ENCODE measurements around the gene SENP7. TPM values are rescaled to one million over a fixed set of nuclear protein-coding genes. Genes with fewer than 3 reads are reported as not detected.

SENP7 gene
- total and polyA plus RNA-seq, 2 donors from 2014 or later, result 5.4 to 28.7 TPM

DNA sequence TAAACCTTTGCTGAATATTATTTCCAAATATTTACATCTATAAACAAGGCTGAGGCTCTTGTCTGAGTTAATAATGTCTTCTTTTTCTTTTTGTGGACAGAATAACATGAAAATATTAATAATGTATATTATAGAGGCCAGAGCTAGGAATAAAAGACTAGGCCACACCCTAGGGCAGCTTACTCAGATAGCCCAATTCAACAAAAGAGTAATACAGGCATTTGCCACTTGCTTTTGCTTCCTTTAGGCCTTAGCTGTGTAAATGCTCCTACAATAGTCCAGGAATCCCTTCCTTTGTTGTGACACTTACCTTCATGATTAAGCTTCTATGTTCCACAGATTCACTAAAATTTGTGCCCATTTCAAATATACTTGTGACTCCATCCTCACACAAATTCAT lies 209.2 kb downstream of the SENP7 start:
- Histone ChIP-seq H3K27ac (ENCODE audit: low read depth in 2 of 2, low read length in 2 of 2) (no peak overlapping the region), H3K4me3 (ENCODE audit: low read length in 3 of 3) (no peak overlapping the region), H3K4me1 (ENCODE audit: control insufficient read depth in 2 of 3, insufficient read depth in 2 of 3, low read depth in 1 of 3, low read length in 3 of 3) (no peaks in the 10 kb centered on the region), H3K9me3 (ENCODE audit: control insufficient read depth in 2 of 3, insufficient read depth in 1 of 3, low read length in 3 of 3) (peaks cover 0 to 8% (median 0%) of the 10 kb centered on the region in 3 donors), H3K9ac (ENCODE audit: low read length in 3 of 3) (no peak overlapping the region), H3K27me3 (ENCODE audit: control insufficient read depth, insufficient read depth, low read length) (no peaks in the 10 kb centered on the region), H3K36me3 (ENCODE audit: control insufficient read depth in 2 of 3, insufficient read depth in 3 of 3, low read length in 3 of 3) (no peaks in the 10 kb centered on the region)
- DNase-seq (no peak), FAIRE-seq (no peak)
- intact Hi-C loops (cut with DNase I), result no loop called here
- TF ChIP-seq, protein P1, sequence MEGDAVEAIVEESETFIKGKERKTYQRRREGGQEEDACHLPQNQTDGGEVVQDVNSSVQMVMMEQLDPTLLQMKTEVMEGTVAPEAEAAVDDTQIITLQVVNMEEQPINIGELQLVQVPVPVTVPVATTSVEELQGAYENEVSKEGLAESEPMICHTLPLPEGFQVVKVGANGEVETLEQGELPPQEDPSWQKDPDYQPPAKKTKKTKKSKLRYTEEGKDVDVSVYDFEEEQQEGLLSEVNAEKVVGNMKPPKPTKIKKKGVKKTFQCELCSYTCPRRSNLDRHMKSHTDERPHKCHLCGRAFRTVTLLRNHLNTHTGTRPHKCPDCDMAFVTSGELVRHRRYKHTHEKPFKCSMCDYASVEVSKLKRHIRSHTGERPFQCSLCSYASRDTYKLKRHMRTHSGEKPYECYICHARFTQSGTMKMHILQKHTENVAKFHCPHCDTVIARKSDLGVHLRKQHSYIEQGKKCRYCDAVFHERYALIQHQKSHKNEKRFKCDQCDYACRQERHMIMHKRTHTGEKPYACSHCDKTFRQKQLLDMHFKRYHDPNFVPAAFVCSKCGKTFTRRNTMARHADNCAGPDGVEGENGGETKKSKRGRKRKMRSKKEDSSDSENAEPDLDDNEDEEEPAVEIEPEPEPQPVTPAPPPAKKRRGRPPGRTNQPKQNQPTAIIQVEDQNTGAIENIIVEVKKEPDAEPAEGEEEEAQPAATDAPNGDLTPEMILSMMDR (IDR thresholded peaks at IDR 0.05; ENCODE audit: borderline replicate concordance, extremely low read depth, insufficient read depth), result no peak

- H3K27ac ChIP-seq (ENCODE audit: low read depth in 2 of 2, low read length in 2 of 2), result no peak overlapping the region
- no peak for FAIRE-seq
- H3K36me3 ChIP-seq (ENCODE audit: control insufficient read depth in 2 of 3, insufficient read depth in 3 of 3, low read length in 3 of 3), result no peaks in the 10 kb centered on the region
- DNase-seq, result no peak
- H3K27me3 ChIP-seq (ENCODE audit: control insufficient read depth, insufficient read depth, low read length), result no peaks in the 10 kb centered on the region
- no peaks in the 10 kb centered on the region for H3K4me1 ChIP-seq (ENCODE audit: control insufficient read depth in 2 of 3, insufficient read depth in 2 of 3, low read depth in 1 of 3, low read length in 3 of 3)
- no peak overlapping the region for H3K9ac ChIP-seq (ENCODE audit: low read length in 3 of 3)
- H3K4me3 ChIP-seq (ENCODE audit: low read length in 3 of 3), result no peak overlapping the region
- peaks cover 0 to 5% (median 0%) of the 10 kb centered on the region in 3 donors for H3K9me3 ChIP-seq (ENCODE audit: control insufficient read depth in 2 of 3, insufficient read depth in 1 of 3, low read length in 3 of 3)
- TF ChIP-seq, protein P1 (IDR thresholded peaks at IDR 0.05; ENCODE audit: borderline replicate concordance, extremely low read depth, insufficient read depth), result no peak
- intact Hi-C loops (cut with DNase I), result no loop called here
These were observed 209.8 kb downstream of the SENP7 start for GRCh38 chr3:101303089-101303731.

- Histone ChIP-seq H3K27me3 (ENCODE audit: control insufficient read depth, insufficient read depth, low read length) (no peaks in the 10 kb centered on the region), H3K4me3 (ENCODE audit: low read length in 3 of 3) (no peak overlapping the region), H3K4me1 (ENCODE audit: control insufficient read depth in 2 of 3, insufficient read depth in 2 of 3, low read depth in 1 of 3, low read length in 3 of 3) (no peaks in the 10 kb centered on the region), H3K36me3 (ENCODE audit: control insufficient read depth in 2 of 3, insufficient read depth in 3 of 3, low read length in 3 of 3) (no peaks in the 10 kb centered on the region), H3K27ac (ENCODE audit: low read depth in 2 of 2, low read length in 2 of 2) (no peak overlapping the region), H3K9ac (ENCODE audit: low read length in 3 of 3) (no peak overlapping the region), H3K9me3 (ENCODE audit: control insufficient read depth in 2 of 3, insufficient read depth in 1 of 3, low read length in 3 of 3) (no peaks in the 10 kb centered on the region)
- DNase-seq (peak in 1 of 5 donors; percentile 56), FAIRE-seq (no peak)
- intact Hi-C loops (cut with DNase I), result no loop called here
- TF ChIP-seq, protein P1 (IDR thresholded peaks at IDR 0.05; ENCODE audit: borderline replicate concordance, extremely low read depth, insufficient read depth), result no peak
These were observed 212.9 kb downstream of the SENP7 start for GRCh38 chr3:101300073-101300472.

DNA sequence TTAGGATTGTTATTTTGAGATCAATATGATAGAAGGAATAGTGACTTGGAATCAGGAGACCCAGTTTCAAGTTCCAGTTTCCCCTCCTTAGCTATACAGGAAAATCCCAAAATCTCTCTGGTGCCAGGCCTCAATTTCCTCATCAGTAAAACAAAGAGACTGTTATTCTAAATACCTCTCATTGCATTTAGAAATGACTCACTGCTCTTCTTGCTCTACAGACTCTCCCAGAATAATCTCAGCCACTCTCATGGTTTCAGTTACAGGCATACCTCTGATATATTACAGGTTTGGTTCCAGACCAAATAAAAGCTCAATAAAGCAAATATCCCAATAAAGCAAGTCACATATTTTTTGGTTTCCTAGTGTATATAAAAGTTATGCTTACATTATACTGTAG lies 221.0 kb downstream of the SENP7 start:
- Histone ChIP-seq H3K9ac (ENCODE audit: low read length in 3 of 3) (no peak overlapping the region), H3K4me1 (ENCODE audit: control insufficient read depth in 2 of 3, insufficient read depth in 2 of 3, low read depth in 1 of 3, low read length in 3 of 3) (no peaks in the 10 kb centered on the region), H3K9me3 (ENCODE audit: control insufficient read depth in 2 of 3, insufficient read depth in 1 of 3, low read length in 3 of 3) (no peaks in the 10 kb centered on the region), H3K27ac (ENCODE audit: low read depth in 2 of 2, low read length in 2 of 2) (no peak overlapping the region), H3K27me3 (ENCODE audit: control insufficient read depth, insufficient read depth, low read length) (no peaks in the 10 kb centered on the region), H3K4me3 (ENCODE audit: low read length in 3 of 3) (no peak overlapping the region), H3K36me3 (ENCODE audit: control insufficient read depth in 2 of 3, insufficient read depth in 3 of 3, low read length in 3 of 3) (no peaks in the 10 kb centered on the region)
- DNase-seq, result no peak
- TF ChIP-seq, protein P1 (IDR thresholded peaks at IDR 0.05; ENCODE audit: borderline replicate concordance, extremely low read depth, insufficient read depth), result no peak
- FAIRE-seq, result no peak
- intact Hi-C loops (cut with DNase I), result no loop called here

Data from kidney (tissue), 14 donors.